Amniotic epithelial cell (primary cell): ENCODE results near the gene CTU2.
"Not testable (repeated sequence)": the region's sequence is repeated elsewhere in the genome, so short reads cannot be mapped to it uniquely, and the experiment has no call there.

Experiments
- DNase-seq: peaks from one replicate; pipeline ENCODE4 v3.0.0-alpha.2; 2010; ENCODE audit warnings: low read depth

CTU2 gene

DNA sequence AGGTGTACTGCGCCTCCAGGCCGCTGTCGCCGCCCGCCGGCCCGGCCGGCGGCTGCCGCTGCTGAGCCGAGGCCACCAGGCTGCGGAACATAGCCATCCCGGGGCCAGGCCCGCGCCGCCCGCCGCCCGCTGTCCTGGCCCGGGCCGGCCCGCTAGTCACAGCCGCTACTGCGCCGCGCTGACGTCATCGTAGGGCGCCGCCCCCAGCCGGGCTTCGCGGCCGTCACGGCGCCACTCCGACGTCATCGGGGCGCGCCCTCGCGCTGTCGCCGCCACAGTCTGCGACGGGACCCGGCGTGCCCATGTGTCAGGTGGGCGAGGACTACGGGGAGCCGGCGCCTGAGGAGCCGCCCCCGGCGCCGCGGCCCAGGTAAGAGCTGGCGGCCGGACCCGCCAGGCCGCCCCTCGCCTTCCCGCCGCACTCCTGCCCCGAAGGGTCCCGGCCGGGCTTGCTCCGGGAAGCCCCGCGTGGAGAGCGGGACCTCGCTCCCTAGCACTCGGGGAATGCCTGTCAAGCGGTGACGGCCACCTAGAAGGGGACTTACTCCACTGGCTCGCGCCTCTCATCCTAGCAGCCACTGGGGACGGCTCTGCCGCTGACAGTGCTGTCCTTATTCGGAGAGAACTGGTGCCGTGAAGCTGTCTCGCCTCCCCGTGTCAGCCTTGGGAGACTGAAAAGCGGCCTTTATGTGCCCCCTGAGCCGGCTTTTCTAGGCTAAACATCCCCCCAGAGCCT, at the start of gene CTU2, which contains the start of gene RNF166:
CTU2 (plus strand) TSS at position 275 of the 736 bp plus-strand sequence; CDS start at position 303, 28 bp downstream.
RNF166 (minus strand) TSS at position 180 of the 736 bp plus-strand sequence; CDS start at position 97, 83 bp downstream.
- peak; percentile 74 for DNase-seq

DNA sequence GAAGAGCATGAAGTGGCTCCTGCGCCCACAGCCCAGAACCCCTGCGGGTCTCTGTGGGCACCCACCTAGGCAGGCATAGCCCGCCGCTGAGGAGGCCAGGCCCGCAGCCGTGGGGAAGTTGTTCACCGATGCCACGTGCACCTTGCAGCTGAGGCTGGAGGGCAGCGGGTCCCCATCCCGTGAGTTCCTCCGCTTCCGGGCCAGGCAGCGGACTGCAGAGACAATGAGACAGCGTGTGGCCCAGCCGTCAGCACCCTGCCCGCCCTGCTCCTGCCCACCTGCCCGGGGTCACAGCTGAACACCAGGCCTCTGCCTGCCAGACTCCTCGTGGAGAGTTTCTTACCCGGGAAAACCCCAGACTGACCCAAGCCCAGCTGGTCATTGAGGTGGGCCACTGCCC, 48.9 kb upstream of the CTU2 start:
- no peak for DNase-seq

DNA sequence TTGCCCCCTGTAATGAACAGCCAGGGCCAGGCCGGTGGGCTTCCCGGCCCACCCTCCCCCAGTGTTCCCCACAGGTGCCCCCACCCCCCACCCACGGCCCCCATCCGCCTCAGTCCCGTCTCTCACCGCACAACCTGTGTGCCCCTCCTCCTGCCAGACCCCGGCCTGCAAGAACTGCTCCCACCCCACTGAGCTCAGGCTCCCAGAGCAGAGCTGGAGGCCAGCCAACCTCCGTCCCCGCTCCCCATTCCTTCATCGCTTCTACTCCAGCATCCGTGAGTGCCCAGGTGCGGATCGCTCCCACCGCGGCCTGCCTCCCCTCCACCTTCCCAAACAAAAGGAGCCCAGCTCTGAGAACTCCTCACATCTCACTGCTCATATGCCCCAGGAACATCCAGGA, 47.6 kb upstream of the CTU2 start:
- DNase-seq = no peak

DNA sequence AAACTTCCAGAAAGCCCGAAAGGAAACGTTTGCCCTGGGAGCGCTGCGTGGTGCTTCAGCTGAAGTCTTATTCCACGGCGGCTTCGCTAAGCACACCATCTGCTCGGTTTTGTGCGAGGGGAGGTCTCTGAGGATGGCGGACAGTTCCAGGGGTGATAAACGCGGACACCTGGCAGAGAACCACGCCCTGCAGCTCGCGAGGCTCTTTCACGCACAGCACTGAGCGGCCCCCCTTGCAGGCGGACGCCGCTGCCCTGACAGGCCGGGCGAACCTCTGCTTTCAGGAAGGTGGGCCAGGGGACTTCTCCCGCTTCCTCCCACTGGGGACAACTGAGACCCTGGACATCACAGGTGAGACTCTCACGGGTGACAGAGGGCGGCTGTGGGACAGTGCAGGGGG, 47.1 kb upstream of the CTU2 start:
- DNase-seq = no peak

DNA sequence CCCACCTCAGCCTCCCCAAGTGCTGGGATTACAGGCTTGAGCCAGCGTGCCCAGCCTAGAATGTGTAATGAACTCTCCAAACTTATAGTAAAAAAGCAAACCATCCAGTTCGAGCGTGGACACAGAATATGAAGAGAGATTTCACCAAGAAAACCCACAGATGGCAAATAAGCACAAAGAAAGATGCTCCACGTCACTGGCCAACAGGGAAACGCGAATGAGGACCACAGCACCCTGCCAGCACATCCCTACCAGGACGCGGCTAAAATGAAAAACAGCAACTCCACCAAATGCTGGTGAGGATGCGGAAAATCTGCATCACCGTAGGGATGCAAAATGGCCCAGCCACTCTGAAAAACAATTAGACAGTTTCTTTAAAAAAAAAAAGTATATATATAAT, 44.8 kb upstream of the CTU2 start:
- DNase-seq = no peak

DNA sequence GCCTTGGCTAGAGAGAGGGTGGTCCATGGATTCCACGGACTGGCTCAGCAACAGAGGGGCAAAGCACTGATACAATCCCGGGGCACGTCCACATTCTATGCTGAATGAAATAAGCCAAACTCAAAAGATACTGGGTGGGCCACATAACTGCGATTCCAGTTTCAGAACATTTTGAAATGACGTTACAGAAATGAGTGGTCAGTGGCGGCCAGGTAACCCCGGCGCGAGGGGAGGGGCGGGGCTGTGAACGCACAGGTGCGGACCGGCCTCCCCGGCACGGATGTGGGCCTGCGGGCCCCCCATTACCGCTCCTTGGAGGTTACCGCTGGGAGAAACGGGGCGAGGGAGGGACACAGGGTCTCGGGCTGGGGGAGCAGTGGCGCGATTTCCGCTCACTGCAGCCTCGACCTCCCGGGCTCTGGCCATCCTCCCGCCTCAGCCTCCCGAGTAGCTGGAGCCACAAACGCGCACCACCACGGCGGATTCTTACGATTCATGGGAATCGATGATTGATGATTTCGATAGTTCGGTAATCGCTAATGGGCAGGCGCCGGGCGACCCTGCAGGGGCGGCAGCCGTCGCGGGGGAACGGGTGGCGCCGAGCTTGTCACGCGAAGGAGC, 44.0 kb upstream of the CTU2 start:
- no peak for DNase-seq

DNA sequence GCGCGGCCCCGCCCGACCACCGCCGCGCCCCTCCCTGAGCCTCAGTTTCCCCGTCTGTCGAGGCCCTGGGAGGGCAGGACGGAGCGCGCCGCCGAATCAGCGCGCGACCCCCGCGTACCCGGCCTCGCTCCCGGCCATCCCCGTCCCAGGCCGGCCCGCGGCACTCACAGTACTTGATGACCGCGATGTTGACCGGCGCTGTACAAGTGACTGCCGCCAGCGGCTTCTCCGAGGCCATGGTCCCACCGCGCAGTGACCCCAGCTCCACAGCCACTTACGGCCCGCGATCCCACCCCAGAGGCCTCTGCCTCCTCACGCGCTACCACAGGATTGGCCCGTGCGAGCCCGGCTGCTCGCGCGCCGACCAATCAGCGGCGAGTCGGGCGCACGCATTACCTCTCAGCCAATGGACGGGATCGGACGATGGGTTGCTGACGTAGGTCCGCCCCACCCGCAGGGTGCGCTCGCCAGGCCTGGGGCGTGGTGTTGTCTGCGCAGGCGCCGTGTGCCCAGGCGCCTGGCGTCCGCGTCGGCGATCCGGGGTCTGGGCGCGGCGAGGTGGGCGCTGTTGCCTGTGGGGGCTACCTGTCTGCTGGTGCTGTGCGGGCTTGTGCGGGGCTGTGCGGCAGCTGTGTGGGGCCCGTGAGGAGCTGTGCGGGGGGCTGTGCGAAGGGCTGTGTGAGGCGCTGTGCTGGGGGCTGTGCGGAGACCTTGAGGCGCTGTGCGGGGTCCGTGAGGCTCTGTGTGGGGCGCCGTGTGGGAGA, 43.3 kb upstream of the CTU2 start, which contains the start of gene MVD:
MVD (minus strand) TSS at position 249 of the 764 bp plus-strand sequence; CDS start at position 238, 11 bp downstream.
- peak; percentile 95 for DNase-seq

DNA sequence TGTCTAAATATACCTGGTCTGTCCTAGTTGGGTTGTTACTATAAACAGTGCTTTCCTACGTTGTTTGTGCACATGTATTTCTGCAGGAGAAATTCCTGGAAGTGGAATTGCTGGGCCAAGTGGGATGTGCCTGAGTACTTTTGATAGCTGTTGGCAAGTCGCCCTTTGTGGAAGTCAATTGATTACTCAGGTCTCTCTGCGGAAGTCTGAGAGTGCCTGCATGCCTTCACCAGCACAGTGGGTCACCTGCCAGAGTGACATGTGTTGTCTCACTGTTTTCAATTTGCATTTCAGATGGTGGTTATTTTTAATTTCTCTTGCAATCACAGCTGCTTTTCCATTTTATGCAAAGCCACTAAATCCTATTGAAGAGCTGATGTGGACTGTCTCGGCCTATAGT, 41.2 kb upstream of the CTU2 start:
- DNase-seq = no peak

DNA sequence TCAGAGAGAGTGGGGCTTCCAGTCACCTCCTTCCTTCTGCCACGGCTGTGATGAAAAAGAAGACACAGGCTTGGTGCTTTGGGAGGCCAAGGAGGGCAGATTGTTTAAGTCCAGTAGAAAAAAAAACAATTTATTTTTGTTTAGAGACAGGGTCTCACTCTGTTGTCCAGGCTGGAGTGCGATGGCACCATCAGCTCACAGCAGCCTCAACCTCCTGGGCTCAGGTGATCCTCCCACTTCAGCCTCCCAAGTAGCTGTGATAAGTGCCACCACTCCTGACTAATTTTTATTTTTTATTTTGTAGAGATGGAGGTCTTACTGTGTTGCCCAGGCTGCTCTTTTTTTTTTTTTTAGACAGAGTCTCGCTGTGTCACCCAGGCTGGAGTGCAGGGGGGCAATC, 40.7 kb upstream of the CTU2 start:
- DNase-seq = no peak

DNA sequence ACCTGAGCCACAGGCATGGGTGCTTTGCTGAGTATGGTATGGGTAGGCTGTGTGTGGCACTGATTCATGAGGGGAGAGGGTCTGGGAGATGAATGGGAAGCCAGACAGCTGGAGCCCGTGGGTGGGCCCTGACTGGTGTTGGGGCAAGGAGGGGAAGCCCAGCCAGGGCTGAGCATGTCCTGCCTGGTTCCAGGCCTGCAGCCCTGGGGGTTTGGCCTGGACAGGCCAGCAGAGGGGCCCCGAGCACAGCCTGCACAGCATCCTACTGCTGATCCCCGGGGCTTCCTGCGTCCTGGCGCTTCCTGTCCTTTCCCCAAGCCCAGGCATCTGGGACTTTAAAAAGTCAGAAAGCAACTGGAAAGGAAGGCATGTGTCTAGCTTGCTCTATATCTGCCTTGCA, 38.8 kb upstream of the CTU2 start:
- no peak for DNase-seq

DNA sequence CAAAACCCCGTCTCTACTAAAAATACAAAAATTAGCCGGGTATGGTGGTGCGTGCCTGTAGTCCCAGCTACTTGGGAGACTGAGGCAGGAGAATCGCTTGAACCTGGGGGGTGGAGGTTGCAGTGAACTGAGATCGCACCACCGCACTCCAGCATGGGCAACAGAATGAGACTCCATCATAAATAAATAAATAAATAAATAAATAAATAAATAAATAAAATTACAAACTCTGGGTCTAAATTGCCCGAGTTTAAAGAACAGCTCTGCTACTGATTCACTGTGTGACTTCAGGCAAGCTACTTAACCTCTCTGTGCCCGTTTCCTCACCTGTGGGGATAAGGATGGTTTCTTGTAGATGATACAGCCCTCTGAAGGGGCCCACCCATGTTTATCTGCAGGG, 36.8 kb upstream of the CTU2 start:
- DNase-seq = not testable (repeated sequence)

DNA sequence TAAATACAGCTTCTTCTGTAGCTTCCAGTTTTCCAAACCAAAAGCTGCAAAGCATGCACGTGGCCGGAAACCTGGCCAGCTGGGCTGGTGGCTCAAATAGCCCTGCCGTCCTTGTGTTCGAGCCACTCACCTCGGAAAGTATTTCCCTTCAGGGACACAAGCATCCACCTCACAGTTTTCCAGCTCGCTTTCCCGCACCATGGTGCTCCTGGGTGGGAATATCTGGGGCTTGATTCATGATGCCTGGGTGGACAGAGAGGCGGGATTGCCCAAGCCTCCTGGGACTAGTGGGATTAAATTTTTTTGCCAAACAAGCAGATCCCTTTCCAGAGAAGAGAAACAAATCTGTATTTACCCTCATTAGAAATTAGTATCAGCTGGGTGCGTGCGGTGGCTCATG, 36.3 kb upstream of the CTU2 start:
- DNase-seq = no peak

DNA sequence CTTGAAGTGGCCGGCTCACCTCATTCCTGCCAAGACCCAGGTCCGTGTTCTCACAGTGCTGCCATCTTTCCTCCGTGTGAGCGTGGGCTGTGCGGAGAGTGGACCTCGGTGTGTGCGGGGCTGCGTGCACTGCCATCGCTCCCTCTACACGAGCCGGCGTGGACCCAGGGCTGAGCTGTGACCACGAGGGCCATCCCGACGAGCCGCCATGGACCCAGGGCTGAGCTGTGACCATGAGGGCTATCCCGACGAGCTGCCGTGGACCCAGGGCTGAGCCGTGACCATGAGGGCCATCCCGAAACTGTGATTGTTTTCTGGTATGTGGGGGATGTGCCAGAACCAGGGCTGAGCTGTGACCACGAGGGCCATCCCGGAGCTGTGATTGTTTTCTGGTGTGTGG, 34.5 kb upstream of the CTU2 start:
- DNase-seq = no peak

DNA sequence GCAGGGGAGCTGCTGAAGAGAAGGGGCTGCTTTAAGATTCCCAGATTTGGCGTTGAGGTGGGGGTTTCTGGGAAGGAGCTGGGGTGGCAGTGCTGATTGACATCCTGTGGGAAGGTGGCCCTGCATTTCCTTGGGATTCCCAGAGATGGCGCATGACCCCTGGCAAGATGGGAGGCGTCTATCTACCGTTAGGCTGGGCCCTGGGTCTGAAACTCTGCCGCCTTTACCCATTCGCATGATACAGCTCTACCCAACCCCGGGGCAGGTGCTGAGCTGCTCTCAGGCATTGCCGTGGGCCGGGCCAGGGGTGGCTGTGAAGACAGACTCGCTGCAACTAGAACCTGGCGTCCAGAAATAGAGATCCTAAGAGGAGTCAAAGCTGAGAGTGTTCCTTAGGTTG, 33.5 kb upstream of the CTU2 start:
- DNase-seq = peak; percentile 7

DNA sequence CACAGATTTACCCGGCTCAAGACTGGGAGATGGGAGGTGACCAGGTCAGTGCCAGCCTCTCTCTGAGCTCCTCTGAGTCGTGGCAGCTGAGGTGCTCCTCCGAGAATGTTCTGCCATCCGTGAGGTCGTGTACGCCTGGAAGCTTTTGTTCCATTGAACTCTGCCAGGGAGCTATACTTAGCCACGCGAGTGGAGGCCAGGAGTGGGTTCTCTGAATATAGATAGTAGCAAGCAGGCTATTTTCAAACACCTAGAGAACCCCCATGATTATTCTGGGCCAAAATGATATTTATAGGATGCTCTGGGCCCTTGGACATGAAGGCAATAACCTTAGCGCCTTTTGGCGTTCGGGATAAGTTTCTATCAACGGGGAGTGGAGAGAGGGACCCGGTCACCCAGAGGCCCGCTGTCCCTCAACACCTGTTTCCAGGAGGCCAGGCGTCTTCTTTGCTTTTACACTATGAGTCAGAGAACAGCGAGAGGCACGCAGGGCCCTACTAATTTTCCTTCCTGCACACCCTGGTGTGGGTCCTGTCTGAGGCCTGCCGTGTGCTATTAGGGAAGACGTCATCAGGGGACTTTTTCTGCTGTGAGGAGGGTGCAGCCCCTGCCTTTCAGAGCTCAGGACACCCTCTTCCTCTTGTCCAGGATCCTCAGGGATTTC, 32.5 kb upstream of the CTU2 start:
- DNase-seq = no peak

DNA sequence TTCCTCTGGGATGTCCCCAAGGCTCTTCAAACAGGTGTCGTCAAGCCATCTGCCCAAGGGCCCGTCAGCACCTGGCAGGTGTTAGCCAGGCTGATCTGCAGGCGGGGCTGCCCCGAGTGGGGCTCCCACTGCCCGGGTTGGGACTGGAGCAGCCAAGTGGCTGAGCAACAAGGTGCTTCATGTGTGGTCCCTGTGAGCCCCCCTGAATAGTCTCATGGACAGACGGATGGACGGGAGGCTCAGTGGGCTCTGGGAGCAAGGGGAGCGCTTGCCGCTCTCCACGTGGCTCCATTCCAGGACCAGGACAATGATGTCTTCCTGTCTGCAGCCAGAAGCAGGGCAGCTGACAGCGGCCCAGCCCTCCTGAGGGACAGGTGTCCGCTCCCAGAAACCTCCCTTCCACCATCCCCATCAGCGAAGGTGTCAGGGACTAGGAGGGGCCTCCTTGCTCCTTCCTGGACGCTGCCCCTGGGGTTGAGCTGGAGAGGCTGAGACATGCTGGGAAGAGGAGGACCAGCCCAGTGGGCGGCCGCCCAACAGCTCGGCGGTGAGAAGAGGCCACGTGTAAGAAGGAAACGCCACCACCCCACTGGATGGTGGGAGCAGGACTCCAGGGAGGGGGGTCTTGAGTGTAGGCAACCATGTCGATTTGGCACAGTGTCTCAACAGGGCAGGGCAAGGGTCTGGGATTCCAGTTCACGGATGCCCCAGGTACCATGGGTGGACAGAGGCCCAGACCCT, 29.6 kb upstream of the CTU2 start:
- DNase-seq = no peak

DNA sequence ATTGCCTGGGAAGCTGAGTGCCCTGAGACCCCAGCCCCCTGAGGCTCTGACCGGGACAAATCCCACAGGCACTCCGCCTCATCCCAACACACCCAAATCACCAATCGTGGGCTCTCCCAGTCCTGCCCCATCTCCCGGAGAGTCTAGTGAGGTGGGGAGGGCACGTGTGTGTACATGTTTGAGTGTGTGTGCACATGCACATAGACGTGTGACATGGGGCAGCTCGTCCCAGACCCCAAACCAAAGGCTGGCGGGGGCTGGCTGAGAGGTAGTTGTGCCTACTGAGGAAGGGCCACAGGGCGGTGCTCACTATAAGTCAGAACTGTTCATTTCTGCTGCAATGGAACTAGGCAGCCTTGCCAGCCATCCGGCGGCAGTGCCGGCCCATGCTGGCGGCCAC, 28.6 kb upstream of the CTU2 start:
- DNase-seq = no peak

DNA sequence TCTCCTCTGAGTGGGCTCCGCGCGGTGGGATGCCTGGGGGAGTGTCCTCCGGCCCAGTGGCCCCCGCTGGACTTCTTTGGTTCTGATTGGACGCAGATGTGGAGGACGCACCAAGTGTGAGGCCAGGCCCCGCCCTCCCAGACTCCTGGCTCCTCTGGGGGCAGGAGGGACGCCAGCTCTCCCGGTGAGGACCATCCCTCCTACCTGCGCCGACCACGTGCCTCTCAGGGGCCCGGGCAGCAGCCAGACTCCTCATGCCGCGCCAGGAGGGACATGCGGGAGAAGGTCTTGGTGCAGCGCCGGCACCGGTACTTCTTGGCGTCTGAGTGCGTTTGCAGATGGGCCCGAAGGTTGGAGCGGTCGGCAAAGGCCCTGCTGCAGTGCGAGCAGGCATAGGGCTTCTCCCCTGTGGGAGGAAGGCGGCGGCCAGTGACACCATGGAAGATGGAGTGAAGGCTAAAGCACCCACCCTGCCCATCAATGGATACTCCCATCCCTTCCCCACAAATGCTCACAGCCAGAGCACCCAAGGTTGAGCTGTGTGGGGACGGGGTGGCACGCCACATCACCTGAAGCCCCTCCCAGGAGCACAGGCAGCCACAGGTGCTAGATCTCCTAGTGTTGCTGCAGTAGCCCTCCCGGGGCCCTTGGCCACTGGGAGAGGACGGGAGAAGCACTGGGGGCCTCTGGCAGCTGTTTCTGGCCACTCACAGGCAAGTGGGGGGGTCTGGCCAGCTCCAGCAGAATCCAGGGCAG, 27.9 kb upstream of the CTU2 start:
- no peak for DNase-seq

DNA sequence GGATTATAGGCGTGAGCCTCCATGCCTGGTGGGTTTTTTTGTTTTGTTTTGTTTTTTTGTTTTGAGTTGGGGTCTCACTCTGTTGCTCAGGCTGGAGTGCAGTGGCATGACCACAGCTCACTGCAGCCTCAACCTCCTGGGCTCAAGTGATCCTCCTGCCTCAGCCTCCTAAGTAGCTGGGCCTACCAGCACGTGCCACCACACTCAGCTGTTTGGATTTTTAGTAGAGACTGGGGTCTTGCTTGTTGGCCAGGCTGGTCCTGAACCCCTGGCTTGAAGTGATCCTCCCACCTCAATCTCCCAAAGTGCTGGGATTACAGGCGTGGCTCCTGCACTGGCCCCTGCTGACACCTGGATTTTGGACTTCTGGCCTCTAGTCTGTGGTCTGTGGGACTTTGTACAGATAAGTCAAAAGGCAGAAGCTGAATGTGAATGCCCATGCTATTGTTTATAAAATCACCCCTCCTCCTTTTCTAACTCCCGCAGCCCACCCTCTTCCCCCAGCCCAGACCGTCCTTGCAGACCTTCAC, 25.7 kb upstream of the CTU2 start:
- DNase-seq = no peak

DNA sequence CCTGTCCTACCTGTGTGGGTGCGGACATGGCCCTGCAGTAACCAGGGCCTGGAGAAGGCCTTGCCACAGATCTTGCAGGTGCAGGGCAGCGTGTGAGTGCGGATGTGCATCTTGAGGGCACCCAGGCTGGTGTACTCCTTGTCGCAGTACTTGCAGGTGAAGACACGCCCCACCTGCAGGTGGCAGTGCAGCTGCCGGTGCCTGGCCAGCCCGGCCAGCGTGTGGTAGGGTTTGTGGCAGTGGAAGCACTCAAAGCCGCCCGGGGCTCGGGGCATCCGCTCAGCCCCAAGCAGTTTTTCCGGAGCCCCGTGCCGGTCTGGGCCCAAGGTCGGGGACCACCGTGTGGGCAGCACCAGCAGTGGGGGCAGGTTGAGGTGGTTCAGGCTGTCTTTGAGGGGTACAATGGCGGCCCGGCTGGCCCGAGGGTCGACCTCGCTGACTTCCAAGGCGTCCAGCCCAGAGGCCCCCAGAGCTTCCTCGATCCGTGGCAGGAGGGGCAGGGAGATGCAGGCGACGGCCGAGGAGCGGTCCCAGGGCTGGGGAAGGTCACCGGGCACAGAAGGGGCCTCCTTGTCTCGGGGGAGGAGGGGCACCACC, 25.1 kb upstream of the CTU2 start:
- DNase-seq = no peak
